Skin epidermis (tissue), 12 donors: ENCODE results near the gene UNC45B.
A peak's percentile ranks its signal among the peaks of the same experiment; 100 is the strongest.
"Not testable (repeated sequence)": the region's sequence is repeated elsewhere in the genome, so short reads cannot be mapped to it uniquely, and the experiment has no call there.

Source experiments
- H3K27ac ChIP-seq, 21 experiments: fragments of 200-600 bp; sonication (generic) in 11 of 21; one replicate each; pipeline ENCODE4 v1.5.0; 2020; ENCODE audit warnings: mild to moderate bottlenecking in 3 of 21, inconsistent platforms in 2 of 21, moderate library complexity in 2 of 21
- H3K4me3 ChIP-seq, 7 experiments: fragments of 200-600 bp; sonication (generic) in 2 of 7; one replicate each; pipeline ENCODE4 v1.5.0; 2020; ENCODE audit warnings: inconsistent platforms in 2 of 7, mild to moderate bottlenecking in 2 of 7, moderate library complexity in 1 of 7

Gene UNC45B

DNA sequence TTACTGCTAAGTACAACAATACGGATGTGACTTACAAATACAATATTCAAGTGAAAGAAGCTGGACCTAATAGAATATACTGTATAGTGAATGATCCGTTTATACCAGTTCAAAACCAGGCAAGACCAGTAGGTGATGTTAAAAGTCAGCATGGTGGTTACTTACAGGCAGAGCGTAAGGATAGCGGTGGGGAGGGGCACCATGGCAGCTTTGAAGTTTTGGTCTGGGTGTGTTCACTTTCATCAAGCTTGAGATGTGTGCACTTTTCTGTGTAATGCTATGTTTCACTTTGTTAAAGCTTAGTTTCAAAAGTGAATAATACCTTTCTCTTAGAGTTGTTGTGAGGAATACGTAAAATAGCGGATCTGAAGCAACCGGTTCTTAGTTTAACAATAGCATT, 63.1 kb downstream of the UNC45B start:
- Histone ChIP-seq H3K4me3 (no peak overlapping the region), H3K27ac (no peak overlapping the region)

DNA sequence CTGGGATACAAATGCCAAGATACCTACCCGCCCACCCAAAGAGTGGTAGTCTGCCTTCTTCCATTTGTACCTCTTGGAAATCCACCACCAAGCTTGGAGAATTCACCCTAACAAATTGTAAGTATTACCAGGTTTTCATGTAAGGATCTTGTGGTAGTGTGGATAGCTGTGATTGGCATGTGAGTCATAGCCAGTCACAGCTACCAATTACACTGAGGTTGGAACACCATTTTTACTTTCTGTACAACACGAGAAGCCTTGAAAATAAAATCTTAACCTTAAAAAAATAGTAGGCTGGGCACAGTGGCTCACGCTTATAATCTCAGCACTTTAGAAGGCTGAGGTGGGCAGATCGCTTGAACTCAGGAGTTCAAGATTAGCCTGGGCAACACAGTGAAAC, 65.1 kb downstream of the UNC45B start:
- Histone ChIP-seq H3K27ac (peak overlapping the region in 18 of 21 experiments; percentile 7 to 96 (median 66)), H3K4me3 (no peak overlapping the region)

DNA sequence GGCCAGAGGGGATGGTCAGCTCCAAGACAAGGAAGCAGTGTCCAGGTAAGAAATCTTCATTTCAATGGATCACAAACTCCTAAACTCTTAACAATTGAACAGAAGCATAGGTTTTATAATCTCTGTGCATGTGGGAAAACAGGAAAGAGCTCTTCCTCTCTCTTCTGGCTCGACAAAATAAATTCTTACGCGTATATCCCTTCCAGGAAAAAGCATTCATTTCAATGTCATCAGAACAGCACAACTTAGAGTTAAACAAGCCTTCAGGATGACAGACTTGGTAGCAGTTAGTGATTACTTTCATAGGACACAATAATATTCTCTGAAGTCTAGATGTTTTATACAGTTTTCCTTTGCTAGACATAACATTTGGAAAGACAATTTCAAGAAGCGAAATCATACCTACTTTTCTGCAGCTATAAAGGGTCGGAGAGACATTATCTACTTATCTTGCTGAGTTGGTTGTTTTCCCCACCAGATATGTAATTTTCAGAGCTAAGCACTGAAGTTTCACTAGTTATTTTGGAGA, 65.9 kb downstream of the UNC45B start:
- H3K4me3 ChIP-seq = no peak overlapping the region
- peak overlapping the region in 19 of 21 experiments; percentile 7 to 96 (median 65) for H3K27ac ChIP-seq

DNA sequence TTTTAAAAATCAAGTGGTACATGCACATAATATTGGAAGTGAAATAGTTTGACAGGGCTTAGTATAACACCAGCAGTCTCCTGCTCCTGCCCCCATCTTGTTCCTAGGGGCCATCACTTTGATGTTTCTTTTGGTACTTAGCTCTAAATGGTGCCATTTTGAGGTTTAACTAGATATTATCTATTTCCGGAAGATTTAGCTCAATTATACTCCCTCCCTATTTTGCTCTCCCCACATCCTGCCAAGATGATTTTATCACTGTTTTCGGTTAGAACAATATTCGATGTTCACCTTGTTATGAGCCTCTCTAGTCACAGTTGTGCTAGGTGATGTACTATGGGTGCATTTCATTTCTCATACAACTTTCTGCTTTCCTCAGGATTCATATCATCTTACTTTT, 66.6 kb downstream of the UNC45B start:
- Histone ChIP-seq H3K27ac (peak overlapping the region in 17 of 21 experiments; percentile 7 to 96 (median 71)), H3K4me3 (no peak overlapping the region)

DNA sequence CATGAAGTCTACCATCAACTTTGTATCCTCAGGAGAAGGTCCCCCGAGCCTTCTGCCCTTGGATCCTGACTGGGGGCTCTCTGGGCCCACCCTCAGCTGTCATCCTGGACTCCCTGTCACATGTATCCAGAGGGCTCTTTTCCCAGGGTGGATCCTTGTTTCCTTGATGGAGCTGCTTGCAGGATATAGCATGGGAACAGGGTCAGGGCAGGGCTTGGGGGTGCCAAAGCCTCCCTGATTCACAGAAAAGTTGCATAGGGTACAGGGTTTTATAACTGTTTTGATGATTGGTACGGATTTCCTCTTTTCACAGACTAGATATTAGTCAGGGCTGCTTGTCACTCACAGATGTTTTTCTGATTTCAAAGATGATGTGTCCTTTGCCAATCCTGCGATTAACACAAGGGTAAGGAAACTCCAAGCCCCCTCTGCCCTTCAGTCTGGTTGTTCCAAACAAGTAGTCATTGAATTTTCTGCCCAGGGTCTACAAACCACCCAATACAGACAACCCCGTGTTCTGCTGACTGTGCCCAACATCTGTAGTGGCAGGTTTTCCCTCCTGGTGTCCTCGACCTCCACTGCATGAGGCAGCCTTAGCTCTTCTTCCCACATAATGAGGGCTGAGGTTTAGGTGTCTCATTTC, 67.1 kb downstream of the UNC45B start:
- peak overlapping the region in 15 of 21 experiments; percentile 38 to 96 (median 73) for H3K27ac ChIP-seq
- no peak overlapping the region for H3K4me3 ChIP-seq

DNA sequence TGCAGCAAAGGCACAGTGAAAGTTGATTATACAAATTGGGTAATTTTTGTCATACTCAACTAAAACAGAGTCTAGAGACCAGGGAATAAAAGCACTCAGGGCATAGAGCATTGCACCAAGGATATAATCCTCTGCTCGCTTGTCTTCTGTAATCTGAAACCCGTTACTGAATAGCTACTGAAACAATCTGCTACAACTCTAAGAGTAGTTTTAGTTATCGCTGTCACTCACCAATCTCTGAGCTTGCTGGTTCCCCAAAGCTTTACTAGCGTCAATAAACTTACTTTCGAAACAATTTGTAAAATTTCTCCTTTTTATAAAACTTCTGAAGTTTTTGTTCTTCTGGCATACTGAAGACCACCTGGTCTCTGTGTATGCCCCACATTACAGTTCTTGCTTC, 69.5 kb downstream of the UNC45B start:
- Histone ChIP-seq H3K27ac (peak overlapping the region in 4 of 21 experiments; percentile 10 to 96 (median 88)), H3K4me3 (no peak overlapping the region)

DNA sequence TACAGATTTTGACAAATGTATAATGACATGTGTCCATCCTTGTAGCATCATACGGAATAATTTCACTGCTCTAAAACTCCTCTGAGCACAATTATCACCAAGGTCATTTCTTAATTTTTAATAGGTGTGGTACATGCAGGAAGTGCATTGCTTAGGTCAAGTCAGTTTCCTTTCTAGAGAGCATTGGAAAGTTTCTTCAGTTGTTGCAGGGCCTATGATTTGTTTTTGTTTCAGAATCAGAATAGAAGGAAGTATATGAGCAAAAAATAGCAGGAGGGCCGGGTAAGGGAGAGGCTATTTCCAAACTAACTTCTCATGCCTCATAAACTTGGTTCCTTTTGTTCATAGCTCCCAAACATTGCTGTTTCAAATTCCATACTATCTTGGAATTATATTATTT, 71.3 kb downstream of the UNC45B start:
- Histone ChIP-seq H3K27ac (peak overlapping the region in 9 of 21 experiments; percentile 1 to 96 (median 46)), H3K4me3 (no peak overlapping the region)

DNA sequence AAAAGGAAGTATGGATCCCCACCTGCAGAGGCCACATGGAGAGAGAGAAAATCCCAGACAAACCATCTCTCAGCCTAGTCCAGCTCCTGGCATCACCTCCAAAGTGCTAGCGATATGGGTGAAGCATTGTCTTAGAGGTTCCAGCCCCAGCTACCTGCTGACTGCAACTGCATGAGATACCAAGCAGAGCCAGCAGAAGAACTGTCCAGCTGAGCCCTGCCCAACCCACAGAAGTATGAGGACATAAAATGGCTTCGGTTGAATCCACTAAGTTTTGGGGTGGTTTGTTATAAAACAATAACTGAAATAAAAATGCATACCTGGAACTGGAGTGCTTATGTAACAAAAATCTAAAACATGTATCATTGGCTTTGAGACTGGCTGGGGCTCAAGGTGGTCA, 74.8 kb downstream of the UNC45B start:
- Histone ChIP-seq H3K27ac (no peak overlapping the region), H3K4me3 (no peak overlapping the region)

DNA sequence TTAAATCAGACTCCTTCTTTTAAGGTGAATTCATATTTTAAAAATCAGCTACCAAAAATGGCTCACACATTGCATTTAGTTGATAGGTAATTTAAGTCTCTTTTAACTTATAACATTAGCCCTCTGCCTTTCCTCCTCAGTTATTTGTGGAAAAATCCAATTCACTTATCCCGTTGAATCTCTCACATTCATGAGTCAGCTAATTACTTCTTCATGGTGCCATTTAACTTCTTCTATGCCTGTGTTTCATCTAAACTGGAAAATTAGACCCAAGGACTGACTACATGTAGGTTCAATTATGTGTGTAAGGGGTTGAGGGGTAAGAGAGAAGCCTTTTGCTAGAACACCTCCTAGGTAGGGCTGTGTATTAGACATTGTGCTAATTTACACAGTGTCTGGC, 76.8 kb downstream of the UNC45B start:
- H3K4me3 ChIP-seq = no peak overlapping the region
- no peak overlapping the region for H3K27ac ChIP-seq

DNA sequence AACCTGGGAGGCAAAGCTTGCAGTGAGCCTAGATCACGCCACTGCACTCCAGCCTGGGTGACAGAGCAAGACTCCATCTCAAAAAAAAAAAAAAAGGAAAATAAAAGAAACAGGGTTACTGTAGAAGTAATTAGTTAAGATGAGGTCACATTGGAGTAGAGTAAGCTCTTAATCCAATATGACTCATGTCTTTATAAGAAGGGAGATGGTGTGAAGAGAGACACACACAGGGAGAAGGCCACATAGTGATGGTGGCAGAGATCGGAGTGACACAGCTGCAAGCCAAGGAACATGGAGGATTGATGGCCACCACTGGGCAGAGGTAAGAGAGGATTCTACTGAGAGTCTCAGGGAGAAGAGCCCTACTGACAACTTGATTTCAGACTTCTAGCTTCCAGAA, 79.9 kb downstream of the UNC45B start:
- Histone ChIP-seq H3K27ac (no peak overlapping the region), H3K4me3 (no peak overlapping the region)

DNA sequence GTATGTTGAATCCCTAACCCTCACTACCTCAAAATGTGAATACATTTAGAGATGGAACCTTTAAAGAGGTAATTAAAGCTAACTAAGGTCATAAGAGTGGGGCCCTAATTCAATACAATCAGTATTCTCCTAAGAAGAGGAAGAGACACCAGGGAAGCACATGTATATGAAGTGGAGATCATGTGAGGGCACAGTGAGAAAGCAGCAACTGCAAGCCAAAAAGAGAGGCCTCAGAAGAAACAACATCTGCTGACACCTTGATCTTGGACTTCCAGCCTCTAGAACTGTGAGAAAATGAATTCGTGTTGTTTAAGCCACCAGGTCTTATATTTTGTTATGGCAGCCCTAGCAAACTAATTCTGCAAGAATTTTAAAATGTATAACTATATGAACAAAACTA, 82.0 kb downstream of the UNC45B start:
- Histone ChIP-seq H3K27ac (no peak overlapping the region), H3K4me3 (no peak overlapping the region)

DNA sequence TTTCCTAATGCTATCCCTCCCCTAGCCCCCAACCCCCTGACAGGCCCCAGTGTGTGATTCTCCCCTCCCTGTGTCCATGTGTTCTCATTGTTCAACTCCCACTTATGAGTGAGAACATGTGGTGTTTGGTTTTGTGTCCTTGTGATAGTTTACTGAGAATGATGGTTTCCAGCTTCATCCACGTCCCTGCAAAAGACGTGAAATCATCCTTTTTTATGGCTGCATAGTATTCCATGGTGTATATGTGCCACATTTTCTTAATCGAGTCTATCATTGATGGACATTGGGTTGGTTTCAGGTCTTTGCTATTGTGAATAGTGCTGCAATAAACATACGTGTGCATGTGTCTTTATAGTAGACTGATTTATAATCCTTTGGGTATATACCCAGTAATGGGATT, 86.7 kb downstream of the UNC45B start:
- H3K27ac ChIP-seq, H3K4me3 ChIP-seq: not testable (repeated sequence)

DNA sequence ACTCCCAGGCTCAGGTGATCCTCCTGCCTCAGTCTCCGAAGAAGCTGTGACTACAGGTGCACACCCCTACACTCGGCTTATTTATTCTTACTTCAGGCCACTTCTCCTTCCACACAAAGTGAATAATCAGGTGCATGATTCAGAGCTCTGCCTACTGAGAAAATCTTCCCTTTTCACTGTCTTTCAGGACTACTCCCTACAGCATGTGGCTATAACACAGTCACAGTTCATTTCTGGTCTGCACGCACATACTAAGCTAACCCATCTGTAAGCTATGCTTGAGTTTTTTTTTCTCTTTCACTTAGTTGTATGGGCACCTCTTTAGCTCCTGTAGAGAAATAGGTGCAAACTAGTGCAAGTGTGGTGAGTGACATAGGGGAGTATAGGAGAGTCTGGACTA, 87.7 kb downstream of the UNC45B start:
- Histone ChIP-seq H3K4me3 (no peak overlapping the region), H3K27ac (no peak overlapping the region)

DNA sequence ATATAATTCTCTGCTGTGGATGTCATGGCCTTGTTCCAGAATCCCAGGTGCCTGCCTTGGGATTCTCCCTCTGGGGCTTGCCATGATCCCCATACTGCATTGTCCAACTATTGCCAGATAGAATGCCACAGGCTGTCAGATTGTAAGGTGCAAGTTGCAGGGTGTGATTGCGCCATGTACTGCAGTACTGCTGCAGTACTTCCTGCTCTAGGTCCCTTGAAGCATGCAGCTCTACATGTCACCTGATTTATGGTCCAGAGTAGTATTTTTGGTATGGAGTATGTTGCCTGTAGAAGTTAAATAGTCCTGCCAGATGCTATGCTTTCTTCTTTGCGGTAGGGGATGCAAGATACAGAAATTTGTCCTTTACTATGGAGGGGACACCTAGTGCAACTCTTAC, 88.3 kb downstream of the UNC45B start:
- Histone ChIP-seq H3K4me3 (no peak overlapping the region), H3K27ac (no peak overlapping the region)

DNA sequence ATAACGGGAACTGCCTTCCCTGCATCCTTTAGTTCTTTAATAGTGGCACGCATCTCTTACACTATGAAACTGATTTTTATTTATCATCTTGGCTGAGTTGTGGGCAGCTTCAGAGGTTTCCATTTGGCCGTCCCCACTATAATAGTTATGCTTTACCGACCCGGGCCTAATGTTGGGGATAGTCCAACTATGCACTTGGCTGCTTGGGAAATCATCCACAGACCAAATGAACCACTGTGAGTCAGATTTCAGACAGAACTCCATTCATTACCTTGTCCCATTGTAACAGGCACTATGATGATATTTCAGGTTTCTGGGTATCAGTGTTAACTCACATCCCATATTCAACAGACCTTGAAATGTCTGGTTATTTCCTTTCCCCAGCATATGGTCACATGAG, 89.2 kb downstream of the UNC45B start:
- Histone ChIP-seq H3K4me3 (no peak overlapping the region), H3K27ac (no peak overlapping the region)

DNA sequence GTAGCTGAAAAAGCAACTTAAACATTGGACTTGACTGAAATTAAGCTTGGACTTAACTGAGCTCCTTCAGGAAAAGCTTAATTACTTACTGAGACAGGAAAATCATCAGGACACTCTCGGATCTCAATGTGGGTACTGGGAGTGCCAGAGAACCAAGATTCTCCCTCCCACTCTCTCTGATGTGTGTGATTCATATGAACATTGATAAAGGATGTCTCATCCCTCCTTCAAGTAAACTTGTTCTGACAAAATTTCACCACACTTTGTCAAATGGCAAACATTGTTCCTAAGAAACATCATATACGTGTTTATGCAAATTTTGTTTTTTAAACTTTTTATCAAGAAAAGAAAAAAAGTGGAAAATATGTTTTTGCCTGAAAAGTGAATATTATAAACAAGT, 91.2 kb downstream of the UNC45B start:
- Histone ChIP-seq H3K4me3 (peak overlapping the region in 1 of 7 experiments; percentile 5), H3K27ac (peak overlapping the region in 6 of 21 experiments; percentile 15 to 99 (median 46))
